Erythroblast (primary cell): Measurements from ENCODE around the gene DIP2A.
"Not testable (repeated sequence)": the region's sequence is repeated elsewhere in the genome, so short reads cannot be mapped to it uniquely, and the experiment has no call there.

Experiments
- DNase-seq, 2 experiments: peaks; one replicate each; lab custom pipeline; 2025; lab: John Stamatoyannopoulos, UW
- GATA1 ChIP-seq: IDR thresholded peaks from 2 replicates; pipeline ENCODE4 v1.6.1; 2011; ENCODE audit warnings: low read depth, mild to moderate bottlenecking, control low read depth, low read length, moderate library complexity
- POLR2A ChIP-seq: IDR thresholded peaks from 2 replicates; pipeline ENCODE4 v1.6.1; 2011; ENCODE audit warnings: mild to moderate bottlenecking, low read length

DIP2A gene

DNA sequence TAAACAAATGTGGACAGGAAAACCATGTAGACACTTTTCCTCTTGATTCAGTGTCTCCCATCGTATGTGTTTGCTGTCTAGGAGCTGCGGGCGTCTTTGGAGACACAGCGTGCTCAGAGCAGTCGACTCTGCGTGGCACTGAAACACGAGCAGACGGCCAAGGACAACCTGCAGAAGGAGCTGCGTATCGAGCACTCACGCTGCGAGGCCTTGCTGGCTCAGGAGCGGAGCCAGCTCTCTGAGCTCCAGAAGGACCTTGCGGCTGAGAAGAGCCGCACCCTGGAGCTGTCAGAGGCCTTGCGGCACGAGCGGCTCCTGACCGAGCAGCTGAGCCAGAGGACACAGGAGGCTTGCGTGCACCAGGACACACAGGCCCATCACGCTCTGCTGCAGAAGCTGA is 27.2 kb upstream of the DIP2A start:
- TF ChIP-seq GATA1, result no peak
- TF ChIP-seq POLR2A, result no peak
- no peak for DNase-seq

DNA sequence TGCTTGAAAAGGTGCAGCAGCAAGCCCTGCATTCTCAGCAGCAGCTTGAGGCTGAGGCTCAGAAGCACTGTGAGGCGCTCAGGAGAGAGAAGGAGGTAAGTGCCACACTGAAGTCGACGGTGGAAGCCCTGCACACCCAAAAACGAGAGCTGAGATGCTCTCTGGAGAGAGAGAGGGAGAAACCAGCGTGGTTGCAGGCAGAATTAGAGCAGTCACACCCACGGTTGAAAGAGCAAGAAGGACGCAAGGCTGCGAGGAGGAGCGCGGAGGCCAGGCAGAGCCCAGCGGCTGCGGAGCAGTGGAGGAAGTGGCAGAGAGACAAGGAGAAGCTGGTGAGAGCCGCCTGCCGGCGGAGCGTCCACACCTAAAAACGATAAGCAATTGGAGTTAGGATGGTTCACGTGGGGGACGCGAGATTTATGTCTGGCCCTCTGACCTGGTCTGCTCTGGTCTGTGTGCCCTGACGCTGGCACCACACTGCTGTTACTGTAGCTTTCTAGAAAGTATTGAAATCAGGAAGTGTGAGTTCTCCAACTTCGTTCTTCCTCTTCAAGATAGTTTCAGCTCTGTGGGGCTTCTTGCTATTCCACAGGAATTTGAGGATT is 26.7 kb upstream of the DIP2A start:
- no peak for DNase-seq

DNA sequence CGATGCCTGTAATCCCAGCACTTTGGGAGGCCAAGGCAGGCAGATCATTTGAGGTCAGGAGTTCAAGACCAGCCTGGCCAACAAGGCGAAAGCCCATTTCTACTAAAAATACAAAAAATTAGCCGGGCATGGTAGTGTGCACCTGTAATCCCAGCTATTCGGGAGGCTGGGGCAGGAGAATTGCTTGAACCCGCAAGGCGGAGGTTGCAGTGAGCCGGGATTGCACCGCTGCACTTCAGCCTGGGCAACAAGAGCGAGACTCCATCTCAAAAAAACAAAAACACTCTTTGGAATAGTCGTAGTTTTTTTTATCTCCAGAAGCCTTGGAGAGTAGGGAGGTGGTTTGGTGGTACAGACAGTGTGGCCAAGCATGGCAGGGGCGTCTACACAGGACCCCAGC is 25.6 kb upstream of the DIP2A start:
- DNase-seq, result not testable (repeated sequence)

More for the DNA sequence above, 26.7 kb upstream of the DIP2A start:
- TF ChIP-seq GATA1 (no peak), POLR2A (no peak)

DNA sequence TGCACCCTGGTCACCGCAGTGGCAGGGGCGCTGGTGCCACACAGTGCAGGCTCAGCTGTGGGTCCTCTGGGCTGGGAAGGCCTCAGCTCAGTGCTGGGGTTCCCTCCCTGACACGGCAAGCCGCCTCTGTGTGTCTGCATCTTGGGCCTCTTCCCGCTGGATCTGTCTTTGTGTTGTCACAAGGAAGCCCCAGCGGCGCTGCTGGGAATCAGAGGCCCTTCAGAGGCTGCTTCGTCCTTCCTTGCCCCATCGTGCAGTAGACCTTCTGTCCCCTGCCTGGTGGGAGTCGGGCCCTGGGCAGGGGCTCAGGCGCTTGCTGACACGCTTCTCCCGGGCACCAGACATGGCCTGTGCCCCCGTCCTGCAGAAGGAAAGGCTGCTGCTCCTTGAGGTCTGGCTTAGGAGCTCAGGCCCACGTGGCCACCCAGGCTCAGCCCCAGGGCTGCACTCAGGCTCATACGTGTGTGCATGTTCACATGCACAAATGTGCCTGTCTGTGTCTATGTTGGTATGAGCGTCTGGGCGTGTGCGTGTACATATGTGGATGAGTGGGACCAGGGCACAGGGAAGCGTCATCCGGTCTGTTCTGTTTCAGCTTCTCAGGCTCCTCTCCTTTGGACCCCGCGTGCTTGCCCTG is 24.3 kb upstream of the DIP2A start:
- no peak for DNase-seq
- TF ChIP-seq POLR2A (no peak), GATA1 (no peak)

DNA sequence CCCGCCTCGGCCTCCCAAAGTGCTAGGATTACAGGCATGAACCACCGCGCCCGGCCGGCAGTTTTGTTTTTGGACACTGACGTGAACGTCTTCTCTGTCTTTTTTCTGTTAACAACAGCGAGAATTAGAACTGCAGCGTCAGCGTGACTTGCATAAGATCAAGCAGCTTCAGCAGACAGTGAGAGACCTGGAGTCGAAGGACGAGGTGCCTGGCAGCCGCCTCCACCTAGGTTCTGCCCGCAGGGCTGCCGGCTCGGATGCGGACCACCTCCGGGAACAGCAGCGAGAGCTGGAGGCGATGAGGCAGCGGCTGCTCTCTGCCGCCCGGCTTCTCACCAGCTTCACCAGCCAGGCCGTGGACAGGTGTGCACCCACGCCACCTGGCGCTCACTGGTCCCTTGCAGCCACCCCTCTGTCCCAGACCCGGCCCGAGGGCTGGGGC is 22.9 kb upstream of the DIP2A start:
- TF ChIP-seq GATA1, result no peak
- no peak for TF ChIP-seq POLR2A
- no peak for DNase-seq

DNA sequence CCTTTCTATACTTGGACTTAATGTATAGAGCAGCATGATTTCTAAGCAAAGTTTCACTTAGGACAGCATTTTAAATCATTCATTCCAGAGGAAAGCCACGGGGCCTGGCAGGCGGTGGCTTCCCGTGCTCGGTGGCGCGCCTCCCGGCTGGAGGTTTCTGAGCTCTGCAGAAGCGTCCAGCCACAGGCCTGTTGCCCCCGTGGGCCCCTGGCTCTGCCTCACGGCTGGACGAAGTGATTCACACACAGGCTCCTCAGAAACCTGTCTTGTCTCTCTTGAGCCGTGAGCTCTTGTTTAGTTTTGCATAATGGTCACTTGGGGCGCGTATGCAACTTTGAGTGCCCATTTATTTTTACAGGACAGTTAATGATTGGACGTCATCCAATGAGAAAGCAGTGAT is 22.1 kb upstream of the DIP2A start:
- DNase-seq, result no peak
- TF ChIP-seq POLR2A, result no peak
- no peak for TF ChIP-seq GATA1

DNA sequence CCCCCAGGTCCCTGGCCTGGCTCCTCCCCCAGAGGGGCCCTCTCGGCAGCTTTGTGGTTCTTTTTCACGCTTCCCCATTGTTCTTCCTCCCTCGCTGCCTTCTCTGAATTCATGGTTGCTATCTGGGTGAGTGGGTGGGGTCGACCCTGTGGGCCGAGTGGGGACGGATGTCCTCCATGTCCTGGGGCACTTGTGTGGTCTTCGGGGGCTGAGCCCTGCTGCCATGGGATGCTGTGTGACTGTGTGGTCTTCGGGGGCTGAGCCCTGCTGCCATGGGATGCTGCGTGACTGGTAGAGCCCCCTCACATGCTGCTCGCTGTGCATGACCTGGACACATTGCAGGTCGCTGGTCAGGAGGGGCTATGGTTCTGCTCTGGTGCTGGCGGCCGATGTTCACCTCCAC is 21.6 kb upstream of the DIP2A start:
- no peak for DNase-seq
- TF ChIP-seq POLR2A, result no peak
- no peak for TF ChIP-seq GATA1

DNA sequence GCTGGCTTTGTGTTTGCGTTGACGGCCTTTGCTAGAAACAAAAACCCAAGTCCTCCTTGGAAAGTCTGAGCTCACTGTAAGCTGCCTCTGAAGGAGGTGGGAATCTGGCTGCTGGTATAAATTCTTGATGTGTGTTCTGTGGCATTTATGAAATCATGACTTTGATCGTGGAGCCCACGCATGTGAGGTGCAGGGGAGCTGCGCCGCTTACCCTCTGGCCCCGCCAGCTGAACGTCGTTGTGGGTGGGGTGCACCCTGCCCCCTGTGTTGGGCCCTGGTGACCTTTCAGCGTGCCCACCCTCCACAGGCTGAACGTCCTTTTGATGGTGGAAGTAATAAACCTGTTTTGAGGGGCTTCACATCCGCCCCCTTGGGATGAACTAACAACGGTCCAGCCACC is 21.2 kb upstream of the DIP2A start:
- TF ChIP-seq POLR2A, result no peak
- no peak for DNase-seq

DNA sequence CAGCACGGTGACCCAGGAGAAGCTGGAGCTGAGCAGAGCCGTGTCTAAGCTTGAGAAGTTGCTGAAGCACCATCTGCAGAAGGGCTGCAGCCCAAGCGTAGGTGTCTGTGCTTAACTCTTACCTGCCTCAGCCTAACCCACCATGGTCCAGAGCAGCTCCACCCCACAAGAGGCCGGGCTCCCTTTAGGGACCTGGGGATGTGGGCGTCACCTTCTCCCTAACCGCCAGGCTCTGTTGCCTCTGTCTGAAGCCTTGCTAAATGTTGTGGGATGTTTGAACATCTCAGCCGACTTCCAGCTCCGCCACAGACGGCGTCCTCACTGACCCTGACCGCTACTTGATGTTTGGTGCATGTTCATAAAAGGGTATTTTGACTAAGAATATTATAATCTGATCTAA is 20.4 kb upstream of the DIP2A start:
- TF ChIP-seq GATA1 (no peak), POLR2A (no peak)
- DNase-seq, result no peak

DNA sequence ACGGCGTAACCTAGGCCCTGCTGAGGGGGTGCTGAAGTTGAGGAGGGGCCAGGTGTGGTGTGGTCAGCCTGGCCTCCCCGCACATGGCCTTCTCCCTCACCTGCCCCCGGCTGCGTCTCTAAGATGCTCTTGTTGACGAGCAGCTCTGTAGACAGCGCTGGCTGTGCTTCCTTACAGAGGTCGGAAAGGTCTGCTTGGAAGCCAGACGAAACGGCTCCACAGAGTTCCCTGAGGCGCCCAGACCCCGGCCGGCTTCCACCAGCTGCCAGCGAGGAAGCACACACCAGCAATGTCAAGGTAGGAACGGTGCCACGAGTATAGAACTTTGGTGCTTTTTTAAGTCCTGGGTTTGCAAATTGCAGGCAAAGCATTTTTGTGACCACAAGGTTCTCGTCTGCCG is 18.8 kb upstream of the DIP2A start:
- no peak for TF ChIP-seq GATA1
- TF ChIP-seq POLR2A, result no peak
- no peak for DNase-seq

DNA sequence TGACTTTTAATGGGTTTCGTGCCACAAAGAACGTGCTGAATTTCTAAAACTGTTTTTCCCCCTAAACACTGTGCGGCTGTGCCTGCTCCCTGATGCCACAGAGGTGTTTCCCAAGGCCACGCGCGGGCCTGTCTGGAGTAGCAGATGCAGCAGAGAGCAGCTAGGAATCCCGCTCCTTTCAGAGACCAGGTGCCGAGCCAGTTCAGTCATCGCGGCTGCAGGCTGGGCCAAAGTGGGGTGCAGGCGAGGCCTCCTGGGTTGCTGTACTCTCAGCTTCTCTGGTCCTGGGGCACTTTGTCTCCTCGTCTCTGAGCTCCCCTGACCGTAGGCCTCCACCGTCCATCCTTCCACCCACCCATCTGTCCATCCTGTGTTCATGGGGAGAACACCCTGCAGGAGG is 17.4 kb upstream of the DIP2A start:
- TF ChIP-seq POLR2A (no peak), GATA1 (no peak)
- DNase-seq, result no peak

DNA sequence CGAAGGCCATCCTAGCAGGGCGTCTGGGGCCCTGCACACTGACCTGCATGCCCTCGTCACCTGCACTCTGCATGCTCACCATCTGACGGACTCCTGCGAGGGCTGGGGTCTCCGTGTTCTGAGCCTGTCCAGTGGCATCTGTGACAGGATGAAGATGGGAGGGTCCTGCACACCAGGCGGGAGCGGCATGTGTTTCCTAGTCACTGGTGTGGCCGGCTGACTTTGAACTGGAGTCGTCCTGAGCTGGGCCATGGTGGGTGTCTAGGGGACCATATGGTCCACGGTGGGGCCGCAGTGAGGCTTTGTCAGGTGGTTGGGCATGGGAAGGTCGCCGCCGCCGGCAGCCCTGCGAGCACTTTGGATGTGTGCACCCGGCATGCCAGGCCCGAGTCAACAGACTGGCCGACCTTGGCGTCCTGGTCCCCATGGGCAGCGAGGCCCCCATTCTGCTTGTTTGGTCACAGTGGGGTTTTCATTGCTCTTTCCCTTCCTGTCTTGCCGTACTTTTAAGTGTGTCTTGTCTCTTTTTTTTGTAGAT is 16.7 kb upstream of the DIP2A start:
- no peak for TF ChIP-seq GATA1
- TF ChIP-seq POLR2A, result no peak
- DNase-seq, result no peak

DNA sequence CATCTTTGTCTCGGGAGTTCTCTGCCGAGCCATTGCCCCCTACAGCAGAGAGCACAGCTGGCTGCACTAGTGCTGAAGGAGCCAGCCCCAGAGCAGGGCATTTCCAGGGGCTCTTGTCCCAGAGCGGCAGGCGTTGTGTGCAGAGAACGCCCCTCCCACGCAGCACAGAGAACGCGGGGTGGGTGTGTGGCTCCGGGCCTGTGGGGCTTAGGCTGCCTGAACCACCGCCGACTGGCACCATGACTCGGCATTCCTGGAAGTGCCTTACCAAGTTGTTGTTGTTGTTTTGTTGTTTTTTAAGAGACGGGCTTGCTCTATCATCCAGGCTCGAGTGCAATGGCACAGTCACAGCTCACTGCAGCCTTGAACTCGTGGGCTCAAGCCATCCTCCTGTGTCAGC is 15.8 kb upstream of the DIP2A start:
- peak; percentile 75 to 77 for DNase-seq
- TF ChIP-seq GATA1 (no peak), POLR2A (no peak)

DNA sequence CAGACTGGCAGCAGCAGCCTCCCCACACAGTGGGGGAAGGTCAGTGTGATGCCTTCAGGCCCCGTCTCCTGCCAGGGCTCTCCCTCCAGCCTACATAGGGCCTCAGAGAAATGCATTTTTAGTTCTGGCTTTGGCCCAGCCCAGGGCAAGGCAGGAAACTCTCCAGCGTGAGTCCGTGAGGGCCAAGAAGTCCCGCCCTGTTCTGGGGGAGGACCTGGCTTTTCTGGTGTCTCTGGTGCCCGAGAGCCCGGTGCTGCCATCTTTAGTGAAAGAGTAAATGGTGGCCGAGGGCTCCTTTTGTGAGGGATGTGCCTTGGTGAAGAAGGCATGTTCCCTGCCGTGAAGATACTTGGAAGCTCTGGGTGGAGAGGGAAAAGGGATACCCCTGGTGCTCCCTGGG is 14.8 kb upstream of the DIP2A start:
- no peak for TF ChIP-seq POLR2A
- no peak for TF ChIP-seq GATA1
- no peak for DNase-seq

DNA sequence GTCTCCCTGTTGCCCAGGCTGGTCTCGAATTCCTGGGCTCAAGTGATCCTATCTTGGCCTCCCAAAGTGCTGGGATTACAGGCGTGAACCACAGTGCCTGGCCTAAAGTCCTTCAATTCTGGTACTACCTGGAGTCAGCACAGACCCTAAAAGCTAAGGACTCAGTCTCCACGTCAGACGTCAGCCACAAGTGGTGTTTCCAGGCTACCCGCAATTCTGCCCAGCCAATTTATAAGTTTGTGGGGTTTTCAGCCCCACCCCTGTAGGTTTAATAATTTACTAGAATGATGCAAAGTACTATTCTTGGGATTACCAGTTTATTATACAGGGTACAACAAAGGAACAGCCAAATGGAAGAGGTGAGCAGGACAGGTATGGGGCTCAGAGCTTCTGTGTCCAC is 10.6 kb upstream of the DIP2A start:
- TF ChIP-seq GATA1 (no peak), POLR2A (no peak)
- DNase-seq, result no peak

DNA sequence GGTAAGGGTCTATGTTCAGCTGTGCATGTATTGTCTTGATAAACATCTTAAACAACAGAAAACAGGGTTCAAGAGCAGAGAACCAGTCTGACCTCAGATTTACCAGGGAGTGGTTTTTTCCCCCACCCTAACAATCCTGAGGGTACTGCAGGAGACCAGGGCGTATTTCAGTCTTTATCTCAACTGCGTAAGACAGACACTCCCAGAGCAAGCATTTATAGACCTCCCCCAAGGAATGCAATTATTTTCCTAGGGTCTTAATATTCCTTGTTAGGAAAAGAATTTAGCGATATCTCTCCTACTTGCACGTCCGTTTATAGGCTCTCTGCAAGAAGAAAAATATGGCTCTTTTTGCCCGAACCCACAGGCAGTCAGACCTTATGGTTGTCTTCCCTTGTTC is 9.8 kb upstream of the DIP2A start:
- peak; percentile 32 to 36 for DNase-seq

DNA sequence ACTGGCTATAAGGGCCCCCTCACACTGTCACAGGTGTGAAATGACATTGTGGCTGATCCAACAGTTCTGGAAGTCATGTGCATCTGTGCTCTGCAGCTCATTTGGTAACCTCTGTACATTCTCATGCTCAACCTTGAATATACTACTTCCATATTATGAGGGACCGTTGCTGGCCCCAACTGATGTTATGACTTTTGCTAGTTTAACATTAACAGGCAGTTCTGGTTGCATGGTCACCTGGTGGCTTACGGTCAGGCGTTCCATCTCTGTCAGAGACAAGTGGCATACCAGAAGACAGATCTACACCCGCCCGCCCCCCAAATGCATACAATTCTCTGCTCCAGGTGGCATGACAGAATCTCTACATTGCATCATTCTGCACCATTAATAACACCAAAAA is 6.0 kb upstream of the DIP2A start:
- no peak for DNase-seq
- TF ChIP-seq GATA1 (no peak), POLR2A (no peak)
